Islet precursor cell (in vitro differentiated cells): ENCODE data around the gene ANKDD1B.

Experiments used
- DNase-seq: peaks from one replicate; pipeline ENCODE4 v3.0.0-alpha.2; 2018

ANKDD1B gene

GRCh38 chr5:75616971-75617621 is 5.8 kb downstream of the ANKDD1B start:
- DNase-seq, result no peak

DNA sequence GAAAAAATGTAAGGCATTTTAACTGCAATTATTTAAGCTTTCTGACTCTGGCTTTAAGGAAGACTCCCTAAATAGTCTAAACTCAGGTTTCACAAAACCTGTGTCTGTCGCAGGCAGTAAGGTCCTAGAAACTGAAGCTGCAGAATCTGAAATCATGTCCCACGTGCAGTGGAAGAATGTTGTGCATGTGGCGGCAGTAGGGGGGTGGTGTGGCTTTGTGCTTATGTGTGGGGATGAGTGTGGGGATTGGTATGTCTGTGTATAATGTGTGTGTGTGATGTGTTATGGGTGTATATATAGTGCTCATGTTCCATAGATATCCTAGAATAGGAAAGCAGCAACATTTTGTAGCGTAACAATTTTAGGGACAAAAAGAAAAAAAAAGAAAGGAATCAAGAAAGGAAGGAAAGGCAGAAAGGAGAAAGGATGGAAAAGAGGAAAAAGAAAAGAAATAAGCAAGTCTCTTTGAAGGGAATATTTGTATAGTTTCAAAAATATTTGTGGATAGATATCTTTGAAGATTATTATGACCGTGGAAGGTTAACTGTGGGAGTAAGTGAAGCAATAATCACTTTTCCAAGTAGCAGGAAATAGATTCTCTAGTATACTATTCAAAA is 6.6 kb downstream of the ANKDD1B start:
- DNase-seq, result no peak

GRCh38 chr5:75620184-75620959 is 9.1 kb downstream of the ANKDD1B start:
- no peak for DNase-seq

- no peak for DNase-seq
Observed at GRCh38 chr5:75622564-75622963, 11.3 kb downstream of the ANKDD1B start.

GRCh38 chr5:75623846-75624245 is 12.6 kb downstream of the ANKDD1B start:
- no peak for DNase-seq

GRCh38 chr5:75626959-75627358 is 15.7 kb downstream of the ANKDD1B start:
- no peak for DNase-seq

DNA sequence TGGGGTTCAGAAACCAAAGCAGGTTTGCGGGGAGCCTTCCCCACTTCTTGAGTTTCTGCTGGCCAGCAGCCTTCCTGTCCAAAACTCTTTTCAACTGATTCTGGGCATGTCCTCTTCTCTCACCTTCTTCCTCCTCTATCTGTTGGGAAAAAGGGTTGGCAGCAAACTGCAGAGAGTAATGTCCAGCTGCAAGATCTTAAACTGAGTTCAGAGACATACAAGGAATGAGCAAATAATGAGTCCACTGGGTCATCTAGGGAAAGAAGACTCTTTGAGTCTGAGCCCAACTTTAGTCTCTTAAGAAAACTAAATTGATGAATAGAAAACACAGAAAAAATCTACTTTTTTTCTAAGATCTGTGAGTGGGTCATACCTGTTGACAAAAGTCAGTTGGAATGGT is 16.5 kb downstream of the ANKDD1B start:
- no peak for DNase-seq

DNA sequence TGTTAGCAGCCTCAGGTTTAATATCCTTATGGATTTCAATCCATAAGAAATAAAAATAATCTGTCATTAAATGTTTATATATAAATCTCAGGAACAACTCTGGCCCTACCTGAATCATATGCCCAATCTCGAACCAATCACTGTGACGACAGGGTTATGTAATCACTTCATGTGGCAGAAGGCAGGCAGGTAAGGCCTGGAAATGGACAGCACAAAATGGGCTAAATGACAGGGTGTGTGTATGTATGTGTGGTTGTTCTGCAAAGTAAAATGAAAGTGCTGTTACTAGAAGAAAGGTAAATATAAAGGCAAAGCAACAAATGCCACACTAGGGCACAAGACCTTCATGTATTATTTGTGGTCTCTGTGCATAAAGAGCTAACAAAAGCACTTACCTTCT is 19.6 kb downstream of the ANKDD1B start:
- DNase-seq, result no peak

GRCh38 chr5:75632321-75632720 is 21.1 kb downstream of the ANKDD1B start:
- no peak for DNase-seq

DNA sequence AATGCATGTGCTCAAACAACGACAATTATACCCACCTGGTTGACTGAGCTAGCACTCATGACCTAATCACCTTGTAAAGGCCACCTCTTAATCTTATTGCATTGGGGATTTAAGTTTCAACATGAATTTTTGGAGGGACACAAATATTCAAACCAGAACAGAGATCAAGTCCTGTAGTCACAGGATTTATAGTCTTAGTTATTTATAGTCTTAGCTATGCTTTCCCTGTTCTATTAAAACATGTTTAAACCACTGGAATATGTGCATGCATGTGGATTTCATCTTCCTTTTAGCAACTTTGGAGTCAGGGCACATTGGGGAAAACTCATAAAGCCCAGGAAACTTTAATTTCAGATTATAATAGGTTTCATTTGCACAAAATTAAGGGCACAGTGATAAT is 26.7 kb downstream of the ANKDD1B start:
- DNase-seq, result no peak

DNA sequence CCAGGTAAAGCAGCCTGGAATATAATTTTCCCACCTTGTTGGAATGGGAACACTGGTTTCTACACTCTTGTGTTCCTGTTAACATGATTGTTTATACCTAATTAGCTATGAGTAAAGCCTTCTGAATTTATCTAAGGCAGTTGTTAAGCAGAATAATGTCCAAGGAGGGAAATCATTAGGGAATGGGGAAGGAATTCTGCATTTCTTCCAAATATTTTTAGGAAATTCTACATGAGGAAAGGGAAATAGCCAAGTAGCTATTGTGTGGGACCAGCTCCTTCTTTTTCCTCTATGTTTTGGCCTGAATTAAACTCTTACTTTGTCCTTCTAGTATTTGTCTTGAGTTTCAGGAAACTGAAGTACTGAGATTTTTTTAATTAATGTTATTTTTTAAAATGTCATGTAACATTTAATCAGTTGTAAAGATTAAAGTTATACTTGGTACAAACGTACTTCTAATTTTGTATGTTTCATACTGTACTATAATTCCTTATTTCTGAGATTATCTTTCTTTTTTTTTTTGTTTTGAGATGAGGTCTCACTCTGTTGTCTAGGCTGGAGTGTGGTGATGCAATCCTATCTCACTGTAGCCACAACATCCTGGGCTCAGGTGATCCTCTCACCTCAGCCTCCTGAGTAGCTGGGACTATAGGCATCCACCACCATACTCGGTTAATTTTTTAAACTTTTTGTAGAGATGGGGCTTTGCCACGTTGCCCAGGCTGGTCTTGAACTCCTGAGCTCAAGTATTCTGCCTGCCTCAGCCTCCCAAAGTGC is 28.5 kb downstream of the ANKDD1B start:
- DNase-seq, result no peak

GRCh38 chr5:75640395-75640794 is 29.1 kb downstream of the ANKDD1B start:
- no peak for DNase-seq

DNA sequence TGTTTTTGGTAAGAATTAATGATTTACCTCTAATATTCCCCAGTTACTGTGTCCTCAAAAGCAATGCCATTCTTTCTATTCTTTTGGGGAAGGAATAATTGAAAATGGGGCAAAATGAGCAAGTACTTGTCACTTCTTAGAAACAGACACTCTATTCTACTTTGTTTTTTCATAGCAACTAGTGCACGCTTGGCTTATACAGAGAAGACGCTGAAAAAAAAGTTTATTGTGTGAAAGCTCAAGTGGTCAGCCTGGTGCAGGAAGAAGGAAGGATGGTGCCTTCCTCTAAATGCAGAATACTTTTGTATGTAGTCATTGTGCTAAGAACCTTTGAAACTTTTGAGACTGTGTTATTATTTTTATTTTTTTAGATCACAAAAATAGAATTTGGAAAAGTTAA is 29.6 kb downstream of the ANKDD1B start:
- DNase-seq, result no peak

- no peak for DNase-seq
Observed at GRCh38 chr5:75648712-75649111, 37.5 kb downstream of the ANKDD1B start.

GRCh38 chr5:75651575-75652238 is 40.5 kb downstream of the ANKDD1B start:
- DNase-seq, result no peak

- DNase-seq, result no peak
Observed at GRCh38 chr5:75653521-75653920, 42.3 kb downstream of the ANKDD1B start.

- DNase-seq, result no peak
Observed at GRCh38 chr5:75654693-75655295, 43.5 kb downstream of the ANKDD1B start.

DNA sequence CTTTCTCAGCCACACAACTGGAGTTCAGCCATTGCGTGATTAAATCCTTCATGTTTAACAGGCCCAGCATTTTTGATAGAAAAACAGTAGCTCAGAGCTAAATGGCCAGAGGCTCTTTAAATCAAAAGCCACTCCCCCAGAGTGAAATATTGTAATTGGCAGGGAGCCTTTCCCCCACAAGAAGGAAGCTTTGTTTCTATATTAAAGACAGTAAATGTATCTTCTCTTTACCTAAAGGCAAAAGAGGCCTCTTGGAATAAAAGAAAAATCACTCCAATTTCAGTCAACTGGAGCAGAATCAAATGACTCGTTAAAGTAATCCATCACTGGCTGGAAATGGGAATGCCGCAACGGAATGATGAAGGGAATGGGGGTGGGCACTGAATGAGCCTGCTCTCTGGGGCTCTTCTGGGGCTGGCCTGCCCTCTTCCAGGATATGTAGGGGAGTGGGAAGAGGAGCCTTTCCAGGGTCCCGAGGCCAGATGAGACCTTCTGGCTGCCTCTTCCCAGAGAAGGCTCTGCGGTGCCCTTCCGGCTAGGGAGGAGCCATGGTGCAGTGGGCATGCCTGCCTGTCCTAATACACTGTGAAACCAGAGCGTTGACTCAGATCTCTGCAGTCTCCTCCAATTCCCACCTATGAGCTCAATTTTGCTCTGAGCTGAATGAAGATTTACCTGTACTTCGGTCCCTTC is 45.2 kb downstream of the ANKDD1B start:
- no peak for DNase-seq

DNA sequence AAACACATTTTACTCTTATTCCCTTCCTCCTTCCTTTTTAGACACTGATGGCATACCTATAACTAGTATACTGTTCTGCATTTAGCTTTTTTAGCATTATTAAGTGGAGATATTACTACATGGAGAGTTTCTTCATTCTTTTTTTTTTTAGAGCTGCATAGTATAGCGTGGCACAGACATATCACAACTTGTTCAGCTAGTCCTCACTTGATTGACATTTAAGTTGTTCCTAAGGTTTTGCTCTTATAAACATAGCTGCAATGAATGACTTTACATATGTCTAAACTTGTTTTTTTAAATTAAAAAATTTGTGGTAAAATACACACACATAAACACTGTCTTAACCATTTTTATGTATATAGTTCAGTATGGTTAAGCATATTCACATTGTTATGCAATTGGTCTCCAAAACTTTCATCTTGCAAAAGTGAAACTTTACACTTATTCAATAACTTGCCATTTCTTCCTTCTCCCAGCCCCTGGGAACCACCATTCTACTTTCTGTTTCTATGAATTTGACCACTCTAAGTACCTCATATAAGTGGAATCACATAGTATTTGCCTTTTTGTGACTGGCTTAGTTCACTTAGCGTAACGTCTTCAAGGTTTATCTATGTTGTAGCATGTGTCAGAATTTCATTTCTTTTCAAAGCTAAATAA is 48.7 kb downstream of the ANKDD1B start:
- no peak for DNase-seq

DNA sequence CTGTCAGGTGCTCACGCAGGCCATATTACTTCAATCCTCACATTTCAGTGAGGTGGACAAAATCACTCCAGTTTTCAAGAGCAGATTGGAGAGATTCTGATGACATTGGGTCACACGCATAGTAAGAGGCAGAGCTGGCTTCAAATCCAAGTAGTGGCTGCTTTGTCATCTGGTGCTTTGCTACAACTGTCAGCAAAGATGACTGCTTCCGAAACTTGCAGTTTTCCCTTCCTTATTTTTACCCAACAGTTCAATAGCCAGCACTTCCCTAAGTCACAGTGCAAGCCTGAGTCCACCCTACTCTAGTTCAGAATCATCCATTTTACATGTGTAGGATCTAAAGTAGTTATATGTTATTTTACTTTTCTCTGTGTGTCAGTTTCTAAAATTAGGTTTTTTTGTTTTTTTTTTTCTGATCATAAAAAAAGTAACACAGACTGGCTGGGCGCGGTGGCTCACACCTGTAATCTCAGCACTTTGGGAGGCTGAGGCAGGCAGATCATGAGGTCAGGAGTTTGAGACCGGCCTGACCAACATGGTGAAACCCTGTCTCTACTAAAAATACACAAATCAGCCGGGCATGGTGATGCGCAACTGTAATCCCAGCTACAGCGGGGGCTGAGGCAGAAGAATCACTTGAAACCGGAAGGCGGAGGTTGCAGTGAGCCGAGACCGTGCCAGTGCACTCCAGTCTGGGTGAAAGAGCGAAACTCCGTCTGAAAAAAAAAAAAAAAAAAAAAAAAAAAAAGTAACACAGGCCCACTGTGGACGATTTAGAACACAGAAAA is 49.6 kb downstream of the ANKDD1B start:
- no peak for DNase-seq
